ENCODE measurements around the gene FAM50B.

Gene FAM50B

GRCh38 chr6:3869632-3870527 is 20.7 kb downstream of the FAM50B start:
- TF ChIP-seq FOXM1 (IDR thresholded peaks at IDR 0.05; ENCODE audit: borderline replicate concordance, low read depth) (no peak), NFIC (IDR thresholded peaks at IDR 0.05) (no peak), TCF12 (IDR thresholded peaks at IDR 0.05; ENCODE audit: low read depth) (no peak), USF1 (IDR thresholded peaks at IDR 0.05) (no peak), EP300 (IDR thresholded peaks at IDR 0.05; ENCODE audit: borderline replicate concordance) (no peak), CEBPB (IDR thresholded peaks at IDR 0.05) (no peak), TEAD4 (IDR thresholded peaks at IDR 0.05) (no peak), RAD21 (IDR thresholded peaks at IDR 0.05; ENCODE audit: low read depth) (no peak), ZBTB7A (IDR thresholded peaks at IDR 0.05; ENCODE audit: low read depth) (no peak), EGR1 (IDR thresholded peaks at IDR 0.05) (no peak), YY1 (IDR thresholded peaks at IDR 0.05; ENCODE audit: low read depth) (no peak), TAF1 (IDR thresholded peaks at IDR 0.05; ENCODE audit: low read depth) (no peak)
- TF ChIP-seq, protein P1, sequence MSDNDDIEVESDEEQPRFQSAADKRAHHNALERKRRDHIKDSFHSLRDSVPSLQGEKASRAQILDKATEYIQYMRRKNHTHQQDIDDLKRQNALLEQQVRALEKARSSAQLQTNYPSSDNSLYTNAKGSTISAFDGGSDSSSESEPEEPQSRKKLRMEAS (IDR thresholded peaks at IDR 0.05): no peak
- TF ChIP-seq, protein P2, sequence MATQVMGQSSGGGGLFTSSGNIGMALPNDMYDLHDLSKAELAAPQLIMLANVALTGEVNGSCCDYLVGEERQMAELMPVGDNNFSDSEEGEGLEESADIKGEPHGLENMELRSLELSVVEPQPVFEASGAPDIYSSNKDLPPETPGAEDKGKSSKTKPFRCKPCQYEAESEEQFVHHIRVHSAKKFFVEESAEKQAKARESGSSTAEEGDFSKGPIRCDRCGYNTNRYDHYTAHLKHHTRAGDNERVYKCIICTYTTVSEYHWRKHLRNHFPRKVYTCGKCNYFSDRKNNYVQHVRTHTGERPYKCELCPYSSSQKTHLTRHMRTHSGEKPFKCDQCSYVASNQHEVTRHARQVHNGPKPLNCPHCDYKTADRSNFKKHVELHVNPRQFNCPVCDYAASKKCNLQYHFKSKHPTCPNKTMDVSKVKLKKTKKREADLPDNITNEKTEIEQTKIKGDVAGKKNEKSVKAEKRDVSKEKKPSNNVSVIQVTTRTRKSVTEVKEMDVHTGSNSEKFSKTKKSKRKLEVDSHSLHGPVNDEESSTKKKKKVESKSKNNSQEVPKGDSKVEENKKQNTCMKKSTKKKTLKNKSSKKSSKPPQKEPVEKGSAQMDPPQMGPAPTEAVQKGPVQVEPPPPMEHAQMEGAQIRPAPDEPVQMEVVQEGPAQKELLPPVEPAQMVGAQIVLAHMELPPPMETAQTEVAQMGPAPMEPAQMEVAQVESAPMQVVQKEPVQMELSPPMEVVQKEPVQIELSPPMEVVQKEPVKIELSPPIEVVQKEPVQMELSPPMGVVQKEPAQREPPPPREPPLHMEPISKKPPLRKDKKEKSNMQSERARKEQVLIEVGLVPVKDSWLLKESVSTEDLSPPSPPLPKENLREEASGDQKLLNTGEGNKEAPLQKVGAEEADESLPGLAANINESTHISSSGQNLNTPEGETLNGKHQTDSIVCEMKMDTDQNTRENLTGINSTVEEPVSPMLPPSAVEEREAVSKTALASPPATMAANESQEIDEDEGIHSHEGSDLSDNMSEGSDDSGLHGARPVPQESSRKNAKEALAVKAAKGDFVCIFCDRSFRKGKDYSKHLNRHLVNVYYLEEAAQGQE (IDR thresholded peaks at IDR 0.05; ENCODE audit: low read depth): no peak

DNA sequence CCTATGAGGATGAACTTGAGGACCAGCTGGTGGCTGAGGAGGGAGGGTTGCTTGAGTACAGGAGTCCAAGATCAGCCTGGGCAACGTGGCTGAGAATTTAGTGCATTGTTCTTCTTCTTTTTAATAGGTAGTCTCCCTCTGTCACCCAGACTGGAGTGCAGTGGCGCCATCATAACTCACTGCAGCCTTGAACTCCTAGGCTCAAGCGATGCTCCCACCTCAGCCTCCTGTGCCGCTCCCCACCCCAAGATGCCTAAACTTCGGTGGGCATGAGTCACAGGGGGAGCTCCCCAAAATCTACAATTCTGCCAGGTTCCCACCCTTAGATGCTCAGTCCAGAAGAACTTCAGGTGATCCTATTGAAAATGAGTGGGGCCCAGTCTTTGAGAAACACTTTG is 21.4 kb downstream of the FAM50B start:
- TF ChIP-seq FOXM1 (IDR thresholded peaks at IDR 0.05; ENCODE audit: borderline replicate concordance, low read depth) (no peak), TAF1 (IDR thresholded peaks at IDR 0.05; ENCODE audit: low read depth) (no peak), EGR1 (IDR thresholded peaks at IDR 0.05) (no peak), RAD21 (IDR thresholded peaks at IDR 0.05; ENCODE audit: low read depth) (no peak), TCF12 (IDR thresholded peaks at IDR 0.05; ENCODE audit: low read depth) (no peak), USF1 (IDR thresholded peaks at IDR 0.05) (no peak), CEBPB (IDR thresholded peaks at IDR 0.05) (no peak), EP300 (IDR thresholded peaks at IDR 0.05; ENCODE audit: borderline replicate concordance) (no peak), NFIC (IDR thresholded peaks at IDR 0.05) (no peak), CREB1 (IDR thresholded peaks at IDR 0.05; ENCODE audit: low read depth) (no peak), YY1 (IDR thresholded peaks at IDR 0.05; ENCODE audit: low read depth) (no peak), TEAD4 (IDR thresholded peaks at IDR 0.05) (no peak), ZBTB7A (IDR thresholded peaks at IDR 0.05; ENCODE audit: low read depth) (no peak)
- TF ChIP-seq, protein P1 (IDR thresholded peaks at IDR 0.05): no peak
- TF ChIP-seq, protein P2 (IDR thresholded peaks at IDR 0.05; ENCODE audit: low read depth): no peak

DNA sequence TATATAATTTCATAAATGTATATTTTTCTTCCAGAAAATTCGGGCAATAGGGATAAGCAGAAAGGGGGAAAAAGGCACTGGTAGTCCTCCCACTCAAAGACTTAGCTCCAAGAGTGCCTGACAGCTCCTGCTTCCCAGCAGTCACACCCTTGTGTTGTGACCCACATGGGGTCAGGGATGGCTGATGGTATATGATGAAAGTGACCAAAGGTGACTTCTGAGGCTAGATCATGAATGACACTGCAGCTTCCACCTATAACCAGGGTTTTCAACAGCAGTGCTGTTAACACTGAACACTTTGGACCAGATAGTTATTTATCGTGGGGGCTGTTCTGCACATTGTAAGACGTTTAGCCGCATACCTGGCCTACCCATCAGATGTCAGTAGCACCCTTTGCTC is 22.3 kb downstream of the FAM50B start:
- TF ChIP-seq TEAD4 (IDR thresholded peaks at IDR 0.05) (no peak), CREB1 (IDR thresholded peaks at IDR 0.05; ENCODE audit: low read depth) (no peak), ZBTB7A (IDR thresholded peaks at IDR 0.05; ENCODE audit: low read depth) (no peak), YY1 (IDR thresholded peaks at IDR 0.05; ENCODE audit: low read depth) (no peak), EGR1 (IDR thresholded peaks at IDR 0.05) (no peak), TCF12 (IDR thresholded peaks at IDR 0.05; ENCODE audit: low read depth) (no peak), TAF1 (IDR thresholded peaks at IDR 0.05; ENCODE audit: low read depth) (no peak), RAD21 (IDR thresholded peaks at IDR 0.05; ENCODE audit: low read depth) (no peak)

DNA sequence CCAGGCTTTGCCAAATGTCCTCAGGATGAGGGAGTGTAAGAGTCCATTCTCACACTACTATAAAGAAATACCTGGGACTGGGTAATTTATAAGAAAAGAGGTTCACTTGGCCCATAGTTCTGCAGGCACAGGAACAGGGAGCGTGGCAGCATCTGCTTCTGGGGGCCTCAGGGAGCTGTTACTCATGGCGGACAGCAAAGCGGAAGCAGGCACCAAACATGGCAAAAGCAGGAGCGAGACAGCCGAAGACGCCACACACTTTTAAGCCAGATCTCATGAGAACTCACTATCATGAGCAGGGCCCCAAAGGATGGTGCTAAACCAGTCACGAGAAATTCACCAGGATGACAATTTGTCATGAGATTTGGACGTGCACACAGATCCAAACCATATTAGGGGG is 22.8 kb downstream of the FAM50B start:
- TF ChIP-seq YY1 (IDR thresholded peaks at IDR 0.05; ENCODE audit: low read depth) (no peak), FOXM1 (IDR thresholded peaks at IDR 0.05; ENCODE audit: borderline replicate concordance, low read depth) (no peak), EP300 (IDR thresholded peaks at IDR 0.05; ENCODE audit: borderline replicate concordance) (no peak), USF1 (IDR thresholded peaks at IDR 0.05) (no peak), RAD21 (IDR thresholded peaks at IDR 0.05; ENCODE audit: low read depth) (no peak)
- TF ChIP-seq, protein P1 (IDR thresholded peaks at IDR 0.05): no peak
- TF ChIP-seq, protein P2 (IDR thresholded peaks at IDR 0.05; ENCODE audit: low read depth): no peak

Data from Ishikawa (cell line).